HG03060 (cell line): ENCODE results near the gene SMARCA1.

Experiments used
- ATAC-seq: cut with Tn5 transposase; IDR thresholded peaks from one replicate; pipeline ENCODE4 v1.9.1; 2021; ENCODE audit warnings: low read depth, moderate number of reproducible peaks; ENCODE audit not compliant: unreplicated experiment

SMARCA1 gene

GRCh38 chrX:129462707-129463106 is 60.6 kb downstream of the SMARCA1 start:
- ATAC-seq = no peak

GRCh38 chrX:129461801-129462456 is 61.4 kb downstream of the SMARCA1 start:
- no peak for ATAC-seq

GRCh38 chrX:129452523-129452922 is 70.8 kb downstream of the SMARCA1 start:
- no peak for ATAC-seq

- no peak for ATAC-seq
These were observed 73.2 kb downstream of the SMARCA1 start for GRCh38 chrX:129450123-129450522.

- ATAC-seq = no peak
These were observed 74.1 kb downstream of the SMARCA1 start for GRCh38 chrX:129449148-129449547.

- ATAC-seq = no peak
These were observed 77.9 kb downstream of the SMARCA1 start for GRCh38 chrX:129445436-129445835.

GRCh38 chrX:129433945-129434344 is 89.3 kb downstream of the SMARCA1 start:
- ATAC-seq = no peak

GRCh38 chrX:129433461-129433860 is 89.8 kb downstream of the SMARCA1 start:
- ATAC-seq = no peak

GRCh38 chrX:129427267-129427666 is 96.0 kb downstream of the SMARCA1 start:
- ATAC-seq = no peak

- no peak for ATAC-seq
These were observed 100.1 kb downstream of the SMARCA1 start for GRCh38 chrX:129423191-129423590.

GRCh38 chrX:129404670-129405008 is 118.7 kb downstream of the SMARCA1 start:
- no peak for ATAC-seq

- ATAC-seq = no peak
These were observed 119.2 kb downstream of the SMARCA1 start for GRCh38 chrX:129403974-129404669.
